ENCODE results near the gene MARK4.

DNA sequence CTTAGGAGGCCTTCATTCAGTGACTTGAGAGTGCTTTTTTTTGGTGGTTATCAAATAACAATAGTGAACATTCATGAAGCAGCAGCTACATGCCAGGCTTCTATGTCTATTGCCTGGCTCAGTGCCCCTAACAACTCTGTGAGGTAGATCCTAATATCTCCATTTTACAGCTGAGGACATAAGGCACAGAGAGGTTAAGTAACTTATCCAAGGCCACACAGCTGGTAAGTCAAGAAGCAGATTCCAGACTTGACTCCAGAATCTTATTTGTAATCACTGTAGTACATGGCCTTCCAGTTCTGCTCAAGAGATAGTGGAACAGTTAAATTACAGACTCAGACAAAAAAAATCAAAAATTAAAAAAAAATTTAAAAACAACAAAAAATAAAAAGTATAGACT is 44.8 kb downstream of the MARK4 start:
- TF ChIP-seq, protein P1, sequence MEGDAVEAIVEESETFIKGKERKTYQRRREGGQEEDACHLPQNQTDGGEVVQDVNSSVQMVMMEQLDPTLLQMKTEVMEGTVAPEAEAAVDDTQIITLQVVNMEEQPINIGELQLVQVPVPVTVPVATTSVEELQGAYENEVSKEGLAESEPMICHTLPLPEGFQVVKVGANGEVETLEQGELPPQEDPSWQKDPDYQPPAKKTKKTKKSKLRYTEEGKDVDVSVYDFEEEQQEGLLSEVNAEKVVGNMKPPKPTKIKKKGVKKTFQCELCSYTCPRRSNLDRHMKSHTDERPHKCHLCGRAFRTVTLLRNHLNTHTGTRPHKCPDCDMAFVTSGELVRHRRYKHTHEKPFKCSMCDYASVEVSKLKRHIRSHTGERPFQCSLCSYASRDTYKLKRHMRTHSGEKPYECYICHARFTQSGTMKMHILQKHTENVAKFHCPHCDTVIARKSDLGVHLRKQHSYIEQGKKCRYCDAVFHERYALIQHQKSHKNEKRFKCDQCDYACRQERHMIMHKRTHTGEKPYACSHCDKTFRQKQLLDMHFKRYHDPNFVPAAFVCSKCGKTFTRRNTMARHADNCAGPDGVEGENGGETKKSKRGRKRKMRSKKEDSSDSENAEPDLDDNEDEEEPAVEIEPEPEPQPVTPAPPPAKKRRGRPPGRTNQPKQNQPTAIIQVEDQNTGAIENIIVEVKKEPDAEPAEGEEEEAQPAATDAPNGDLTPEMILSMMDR (IDR thresholded peaks at IDR 0.05) = no peak
- no peak for TF ChIP-seq POLR2AphosphoS5 (IDR thresholded peaks at IDR 0.05)
